GM12864 (cell line): ENCODE results near the gene MEIG1.
"Not testable (repeated sequence)": the region's sequence is repeated elsewhere in the genome, so short reads cannot be mapped to it uniquely, and the experiment has no call there.

Experiments used
- DNase-seq: peaks from one replicate; pipeline ENCODE4 v3.0.0-alpha.2; 2011; ENCODE audit warnings: low read depth
- H3K4me3 ChIP-seq: 2 replicates; pipeline ENCODE4 v1.5.1; 2011; ENCODE audit warnings: mild to moderate bottlenecking, low read depth, low read length, control low read depth
- CTCF ChIP-seq: IDR thresholded peaks from 2 replicates; pipeline ENCODE4 v1.5.1; 2011; ENCODE audit warnings: low read depth, mild to moderate bottlenecking, moderate library complexity, low read length, control low read depth, inconsistent platforms; ENCODE audit errors: missing control alignments

MEIG1 gene

GRCh38 chr10:14991035-14991749 lies 32.0 kb downstream of the MEIG1 start:
- TF ChIP-seq CTCF = peak; percentile 55
- DNase-seq = peak; percentile 42
- H3K4me3 ChIP-seq = not testable (repeated sequence)

- not testable (repeated sequence) for DNase-seq, H3K4me3 ChIP-seq
Observed at GRCh38 chr10:14992336-14992735, 33.1 kb downstream of the MEIG1 start.

GRCh38 chr10:14993500-14994455 lies 34.6 kb downstream of the MEIG1 start:
- DNase-seq, H3K4me3 ChIP-seq: not testable (repeated sequence)

- DNase-seq = no peak
- TF ChIP-seq CTCF = no peak
- H3K4me3 ChIP-seq = no peak overlapping the region
Observed at GRCh38 chr10:14995964-14996565, 36.9 kb downstream of the MEIG1 start.

GRCh38 chr10:15013530-15013929 lies 54.3 kb downstream of the MEIG1 start:
- not testable (repeated sequence) for DNase-seq, H3K4me3 ChIP-seq

DNA sequence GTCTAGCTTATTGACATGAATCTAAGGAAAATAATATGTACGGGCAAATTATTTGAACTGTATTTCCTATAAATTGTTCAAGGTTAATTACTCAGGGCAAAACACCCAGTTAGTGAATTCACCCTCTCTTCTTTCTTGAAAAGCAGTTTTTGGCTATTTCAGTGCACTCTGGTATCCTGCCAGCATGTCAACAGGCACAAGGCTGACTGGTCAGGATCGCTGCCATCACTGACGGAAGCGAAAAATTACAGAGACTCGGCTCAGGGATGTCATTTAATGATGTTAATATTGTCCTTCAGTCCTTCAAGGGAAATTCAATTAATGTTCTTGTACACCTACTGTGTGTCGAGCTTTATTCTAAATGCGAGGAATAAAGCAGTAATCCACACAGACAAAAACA lies 56.3 kb downstream of the MEIG1 start:
- H3K4me3 ChIP-seq = no peak overlapping the region
- DNase-seq = no peak
- TF ChIP-seq CTCF = no peak

GRCh38 chr10:15020966-15021365 lies 61.8 kb downstream of the MEIG1 start:
- H3K4me3 ChIP-seq, DNase-seq: not testable (repeated sequence)
